Fibroblast of mammary gland (primary cell): Measurements from ENCODE around the gene NR1H4.

Source experiments
- DNase-seq: peaks from one replicate; pipeline ENCODE4 v3.0.0-alpha.2; 2010; ENCODE audit warnings: low read depth
- H3K4me3 ChIP-seq: 2 replicates; pipeline ENCODE4 v1.5.1; 2011; ENCODE audit warnings: low read depth, mild to moderate bottlenecking, low read length, moderate library complexity; ENCODE audit not compliant: control insufficient read depth
- TF ChIP-seq, protein P1 (sequence below): conservative IDR thresholded peaks from 2 replicates; pipeline ENCODE4 v1.5.1; 2011; ENCODE audit warnings: low read depth, low read length, inconsistent platforms; ENCODE audit not compliant: control insufficient read depth, insufficient read depth

The NR1H4 gene

DNA sequence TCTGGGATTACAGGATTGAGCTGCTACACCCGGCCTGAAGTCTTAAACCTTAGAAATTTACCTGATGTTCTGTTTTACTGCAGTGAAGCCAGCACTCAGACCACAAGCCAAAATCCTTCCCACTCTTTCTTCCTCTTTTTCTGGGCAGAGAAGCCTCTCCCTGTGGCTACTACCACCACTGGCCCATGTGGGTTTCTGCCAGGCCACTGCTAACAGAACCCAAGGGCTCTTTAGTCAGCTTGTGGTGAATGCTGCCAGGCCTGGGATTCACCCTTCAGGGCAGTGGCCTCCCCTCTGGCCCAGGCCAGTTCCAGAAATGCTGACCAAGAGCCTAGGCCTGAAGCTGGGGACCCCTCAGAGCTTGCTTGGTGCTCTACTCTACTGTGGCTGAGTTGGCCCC is 135.1 kb downstream of the NR1H4 start:
- TF ChIP-seq, protein P1, sequence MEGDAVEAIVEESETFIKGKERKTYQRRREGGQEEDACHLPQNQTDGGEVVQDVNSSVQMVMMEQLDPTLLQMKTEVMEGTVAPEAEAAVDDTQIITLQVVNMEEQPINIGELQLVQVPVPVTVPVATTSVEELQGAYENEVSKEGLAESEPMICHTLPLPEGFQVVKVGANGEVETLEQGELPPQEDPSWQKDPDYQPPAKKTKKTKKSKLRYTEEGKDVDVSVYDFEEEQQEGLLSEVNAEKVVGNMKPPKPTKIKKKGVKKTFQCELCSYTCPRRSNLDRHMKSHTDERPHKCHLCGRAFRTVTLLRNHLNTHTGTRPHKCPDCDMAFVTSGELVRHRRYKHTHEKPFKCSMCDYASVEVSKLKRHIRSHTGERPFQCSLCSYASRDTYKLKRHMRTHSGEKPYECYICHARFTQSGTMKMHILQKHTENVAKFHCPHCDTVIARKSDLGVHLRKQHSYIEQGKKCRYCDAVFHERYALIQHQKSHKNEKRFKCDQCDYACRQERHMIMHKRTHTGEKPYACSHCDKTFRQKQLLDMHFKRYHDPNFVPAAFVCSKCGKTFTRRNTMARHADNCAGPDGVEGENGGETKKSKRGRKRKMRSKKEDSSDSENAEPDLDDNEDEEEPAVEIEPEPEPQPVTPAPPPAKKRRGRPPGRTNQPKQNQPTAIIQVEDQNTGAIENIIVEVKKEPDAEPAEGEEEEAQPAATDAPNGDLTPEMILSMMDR: no peak
- no peak overlapping the region for H3K4me3 ChIP-seq
- no peak for DNase-seq

DNA sequence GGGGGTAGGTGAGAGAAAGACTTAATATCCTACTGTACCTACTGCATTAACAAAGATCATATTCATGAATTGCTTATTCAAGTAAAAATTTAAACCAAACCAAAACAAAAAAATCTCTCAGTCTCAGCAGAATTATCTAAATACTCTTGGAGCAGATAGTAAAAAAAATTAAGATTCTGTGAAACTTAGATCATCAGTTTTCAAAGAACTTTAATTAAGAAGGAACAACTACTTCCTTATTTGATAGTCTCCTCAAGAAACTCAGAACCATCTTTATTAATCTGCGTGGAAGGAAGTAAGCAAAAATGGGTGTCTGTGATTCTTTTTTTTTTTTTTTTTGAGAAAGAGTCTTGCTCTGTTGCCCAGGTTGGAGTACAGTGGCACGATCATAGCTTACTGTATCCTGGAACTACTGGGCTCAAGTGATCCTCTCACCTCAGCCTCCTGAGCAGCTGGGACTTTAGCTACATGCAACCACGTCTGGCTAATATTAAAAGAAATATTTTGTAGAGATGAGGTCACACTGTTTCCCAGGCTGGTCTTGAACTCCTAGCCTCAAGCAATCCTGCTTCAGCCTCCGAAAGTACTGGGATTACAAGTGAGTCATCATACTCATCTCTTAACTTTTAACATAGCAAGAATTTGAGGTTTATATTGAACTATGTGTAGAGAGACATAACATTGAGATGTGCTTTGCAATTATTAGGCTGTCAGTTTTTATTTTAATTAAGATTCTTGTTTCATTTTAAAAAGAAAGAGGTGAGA is 137.2 kb downstream of the NR1H4 start:
- peak; percentile 7 for DNase-seq
- TF ChIP-seq, protein P1: no peak
- no peak overlapping the region for H3K4me3 ChIP-seq

DNA sequence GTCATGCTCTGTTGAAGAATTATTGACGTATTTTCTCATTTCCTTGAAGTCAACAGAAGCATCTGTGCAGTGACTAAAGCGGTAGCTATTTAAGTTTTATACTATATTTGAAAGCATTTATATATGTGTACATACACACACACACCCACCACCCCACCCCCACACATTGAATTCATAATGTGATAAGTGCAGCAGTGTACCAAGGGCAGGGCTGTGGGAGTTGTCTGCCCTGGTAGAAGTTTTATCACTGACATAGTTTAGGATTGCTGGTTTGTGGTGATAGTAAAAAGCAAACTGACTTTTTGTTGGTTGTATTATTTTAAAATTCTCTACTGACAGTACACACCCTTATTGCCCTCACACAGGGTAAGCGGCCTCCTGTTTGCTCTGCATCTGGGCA is 138.9 kb downstream of the NR1H4 start:
- TF ChIP-seq, protein P1: no peak
- no peak overlapping the region for H3K4me3 ChIP-seq
- no peak for DNase-seq
